Nephron (organoid): ENCODE results near the gene BAZ1B.
"Not testable (repeated sequence)": the region's sequence is repeated elsewhere in the genome, so short reads cannot be mapped to it uniquely, and the experiment has no call there.

ENCODE experiments used
- H3K27ac Mint-ChIP-seq, 3 experiments: 2 replicates each; pipeline ENCODE4 v1.8.0; 2020; ENCODE audit warnings: mixed read lengths in 3 of 3, mild to moderate bottlenecking in 2 of 3, moderate library complexity in 1 of 3
- H3K27me3 Mint-ChIP-seq: 2 replicates; pipeline ENCODE4 v1.8.0; 2021; ENCODE audit warnings: low read depth, mild to moderate bottlenecking, moderate library complexity, mixed read lengths
- H3K36me3 Mint-ChIP-seq: 2 replicates; pipeline ENCODE4 v1.8.0; 2020; ENCODE audit warnings: low read depth, mixed read lengths
- H3K4me1 Mint-ChIP-seq: 2 replicates; pipeline ENCODE4 v1.8.0; 2020; ENCODE audit warnings: mixed read lengths
- H3K4me3 Mint-ChIP-seq, 3 experiments: 2 replicates each; pipeline ENCODE4 v1.8.0; 2020; ENCODE audit warnings: mild to moderate bottlenecking in 3 of 3, mixed read lengths in 3 of 3, moderate library complexity in 2 of 3
- H3K9me3 Mint-ChIP-seq: 2 replicates; pipeline ENCODE4 v1.8.0; 2020; ENCODE audit warnings: mixed read lengths
- TF ChIP-seq, protein P1 (sequence below), 3 experiments: fragments of 200-600 bp; sonication (generic); IDR thresholded peaks; one replicate each; pipeline ENCODE4 v1.5.0; 2021; ENCODE audit warnings: antibody characterized with exemption in 3 of 3; ENCODE audit not compliant: unreplicated experiment in 3 of 3

BAZ1B gene

DNA sequence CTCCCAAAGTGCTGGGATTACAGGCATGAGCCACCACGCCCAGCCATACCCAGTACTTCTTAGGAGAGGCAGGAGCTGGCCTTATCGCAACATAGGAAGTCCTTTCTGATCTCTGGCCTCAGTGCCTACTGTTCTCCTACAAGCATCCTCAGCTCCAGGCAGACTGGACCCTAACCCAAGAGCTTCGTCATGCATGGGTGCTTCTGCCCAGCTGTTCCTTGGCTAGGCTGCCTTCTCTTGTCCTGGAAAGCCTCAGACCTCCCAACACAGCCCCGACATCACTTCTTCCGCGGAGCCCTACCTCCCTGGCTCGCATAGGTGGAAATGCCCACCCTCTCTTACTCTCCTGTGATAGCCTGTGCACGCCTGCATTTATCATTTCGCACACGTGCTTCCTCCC is 19.6 kb upstream of the BAZ1B start:
- H3K27ac Mint-ChIP-seq: no peak overlapping the region
- H3K36me3 Mint-ChIP-seq: peaks cover 64% of the 10 kb centered on the region
- H3K9me3 Mint-ChIP-seq: no peaks in the 10 kb centered on the region
- TF ChIP-seq, protein P1, sequence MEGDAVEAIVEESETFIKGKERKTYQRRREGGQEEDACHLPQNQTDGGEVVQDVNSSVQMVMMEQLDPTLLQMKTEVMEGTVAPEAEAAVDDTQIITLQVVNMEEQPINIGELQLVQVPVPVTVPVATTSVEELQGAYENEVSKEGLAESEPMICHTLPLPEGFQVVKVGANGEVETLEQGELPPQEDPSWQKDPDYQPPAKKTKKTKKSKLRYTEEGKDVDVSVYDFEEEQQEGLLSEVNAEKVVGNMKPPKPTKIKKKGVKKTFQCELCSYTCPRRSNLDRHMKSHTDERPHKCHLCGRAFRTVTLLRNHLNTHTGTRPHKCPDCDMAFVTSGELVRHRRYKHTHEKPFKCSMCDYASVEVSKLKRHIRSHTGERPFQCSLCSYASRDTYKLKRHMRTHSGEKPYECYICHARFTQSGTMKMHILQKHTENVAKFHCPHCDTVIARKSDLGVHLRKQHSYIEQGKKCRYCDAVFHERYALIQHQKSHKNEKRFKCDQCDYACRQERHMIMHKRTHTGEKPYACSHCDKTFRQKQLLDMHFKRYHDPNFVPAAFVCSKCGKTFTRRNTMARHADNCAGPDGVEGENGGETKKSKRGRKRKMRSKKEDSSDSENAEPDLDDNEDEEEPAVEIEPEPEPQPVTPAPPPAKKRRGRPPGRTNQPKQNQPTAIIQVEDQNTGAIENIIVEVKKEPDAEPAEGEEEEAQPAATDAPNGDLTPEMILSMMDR (IDR thresholded peaks at IDR 0.05; ENCODE audit: unreplicated experiment in 3 of 3): no peak
- no peaks in the 10 kb centered on the region for H3K27me3 Mint-ChIP-seq
- no peaks in the 10 kb centered on the region for H3K4me1 Mint-ChIP-seq
- no peak overlapping the region for H3K4me3 Mint-ChIP-seq

DNA sequence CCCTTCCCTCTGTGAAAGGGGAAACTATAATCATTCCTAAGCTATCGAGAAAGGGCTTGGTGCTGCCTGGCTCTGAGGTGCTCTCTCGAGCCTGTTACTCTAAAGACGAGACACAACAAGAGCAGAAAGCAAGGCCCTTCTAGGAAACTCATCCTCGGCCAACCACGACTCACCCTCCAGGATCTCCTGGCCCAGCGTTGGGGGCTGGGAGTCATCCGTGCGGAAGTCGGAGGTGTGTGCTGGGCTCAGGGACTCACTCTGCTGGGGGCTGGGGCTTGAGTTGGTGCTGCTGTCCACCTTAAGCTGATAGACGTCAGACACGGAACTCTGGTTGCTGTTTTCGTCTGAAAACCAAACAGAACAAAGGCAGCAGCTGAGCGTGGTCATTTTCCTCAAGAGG is 17.6 kb upstream of the BAZ1B start:
- H3K36me3 Mint-ChIP-seq: peaks cover 66% of the 10 kb centered on the region
- TF ChIP-seq, protein P1 (IDR thresholded peaks at IDR 0.05; ENCODE audit: unreplicated experiment in 3 of 3): no peak
- H3K27me3 Mint-ChIP-seq: no peaks in the 10 kb centered on the region
- H3K27ac Mint-ChIP-seq: no peak overlapping the region
- H3K9me3 Mint-ChIP-seq: no peaks in the 10 kb centered on the region
- no peak overlapping the region for H3K4me3 Mint-ChIP-seq
- no peaks in the 10 kb centered on the region for H3K4me1 Mint-ChIP-seq

DNA sequence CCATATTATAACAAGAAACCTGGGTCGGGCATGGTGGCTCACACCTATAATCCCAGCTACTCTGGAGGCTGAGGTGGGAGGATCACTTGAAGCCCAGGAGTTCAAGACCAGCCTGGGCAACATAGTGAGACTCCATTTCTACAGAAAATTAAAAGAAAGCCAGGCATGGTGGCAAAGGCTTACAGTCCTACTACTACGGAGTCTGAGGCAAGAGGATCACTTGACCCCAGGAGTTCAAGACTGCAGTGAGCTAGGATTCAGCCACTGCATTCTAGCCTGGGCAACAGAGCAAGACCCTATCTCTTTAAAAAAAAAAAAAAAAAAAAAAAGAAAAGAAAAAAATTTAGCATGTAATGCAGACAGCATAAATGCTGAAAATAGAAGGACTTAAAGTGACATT is 16.4 kb upstream of the BAZ1B start:
- not testable (repeated sequence) for H3K27ac Mint-ChIP-seq, H3K9me3 Mint-ChIP-seq, H3K4me3 Mint-ChIP-seq, H3K27me3 Mint-ChIP-seq, H3K4me1 Mint-ChIP-seq
- H3K36me3 Mint-ChIP-seq: peaks cover 63% of the 10 kb centered on the region

DNA sequence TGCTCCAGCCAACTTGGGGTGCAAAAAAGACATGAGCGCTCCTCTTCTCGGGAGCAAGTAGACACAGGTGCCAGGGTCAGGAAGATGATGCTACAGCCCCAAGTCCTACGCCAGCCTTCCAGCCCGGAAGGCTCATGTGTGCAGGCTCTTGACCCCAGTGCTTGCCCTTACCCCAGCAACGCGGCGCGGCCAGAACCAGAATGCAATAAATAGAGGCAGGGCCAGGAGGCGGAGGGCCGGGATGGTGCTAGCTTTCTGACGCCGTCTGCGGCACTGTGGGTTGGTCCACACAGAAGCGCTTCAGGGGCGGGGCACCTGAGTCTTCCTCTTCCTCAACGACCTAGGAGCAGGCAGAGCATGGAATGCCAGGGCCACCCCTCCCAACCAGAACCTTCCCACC is 15.0 kb upstream of the BAZ1B start:
- H3K27ac Mint-ChIP-seq: no peak overlapping the region
- no peaks in the 10 kb centered on the region for H3K27me3 Mint-ChIP-seq
- H3K4me3 Mint-ChIP-seq: no peak overlapping the region
- TF ChIP-seq, protein P1 (IDR thresholded peaks at IDR 0.05; ENCODE audit: unreplicated experiment in 3 of 3): no peak
- peaks cover 56% of the 10 kb centered on the region for H3K36me3 Mint-ChIP-seq
- H3K4me1 Mint-ChIP-seq: no peaks in the 10 kb centered on the region
- no peaks in the 10 kb centered on the region for H3K9me3 Mint-ChIP-seq

DNA sequence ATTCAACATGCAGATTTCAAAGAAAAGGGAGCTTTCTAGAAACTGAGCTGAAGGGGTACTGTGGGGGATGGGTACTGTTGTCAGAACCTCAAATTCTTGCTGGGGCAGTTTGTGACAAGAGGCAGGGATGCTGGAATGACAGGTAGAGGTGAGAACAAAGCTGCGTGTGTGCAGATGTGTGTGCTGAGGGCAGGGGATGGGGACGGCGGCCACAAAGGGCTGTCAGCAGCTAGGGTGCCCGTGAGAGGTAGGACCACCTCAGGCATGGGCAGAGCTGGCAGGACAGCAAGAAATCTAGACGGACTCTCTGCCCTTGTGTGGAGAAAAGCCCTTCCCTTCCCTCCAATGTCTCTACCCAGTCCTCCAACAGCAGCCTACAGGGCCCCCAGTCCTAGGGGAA is 14.4 kb upstream of the BAZ1B start:
- no peaks in the 10 kb centered on the region for H3K27me3 Mint-ChIP-seq
- H3K27ac Mint-ChIP-seq: no peak overlapping the region
- H3K9me3 Mint-ChIP-seq: no peaks in the 10 kb centered on the region
- H3K4me1 Mint-ChIP-seq: no peaks in the 10 kb centered on the region
- H3K36me3 Mint-ChIP-seq: peaks cover 52% of the 10 kb centered on the region
- no peak overlapping the region for H3K4me3 Mint-ChIP-seq
- TF ChIP-seq, protein P1 (IDR thresholded peaks at IDR 0.05; ENCODE audit: unreplicated experiment in 3 of 3): no peak

- H3K27me3 Mint-ChIP-seq, H3K4me1 Mint-ChIP-seq, H3K27ac Mint-ChIP-seq, H3K9me3 Mint-ChIP-seq, H3K4me3 Mint-ChIP-seq: not testable (repeated sequence)
- peaks cover 47% of the 10 kb centered on the region for H3K36me3 Mint-ChIP-seq
These were observed 13.8 kb upstream of the BAZ1B start for GRCh38 chr7:73535918-73536317.

GRCh38 chr7:73533742-73534141 is 11.6 kb upstream of the BAZ1B start:
- Mint-ChIP-seq H3K4me1 (no peaks in the 10 kb centered on the region), H3K27me3 (no peaks in the 10 kb centered on the region), H3K9me3 (no peaks in the 10 kb centered on the region), H3K27ac (no peak overlapping the region), H3K36me3 (peaks cover 36% of the 10 kb centered on the region), H3K4me3 (no peak overlapping the region)
- TF ChIP-seq, protein P1 (IDR thresholded peaks at IDR 0.05; ENCODE audit: unreplicated experiment in 3 of 3): no peak
